NB4 (cell line): Measurements from ENCODE around the gene CLSTN2.

Source experiments
- DNase-seq: peaks from one replicate; pipeline ENCODE4 v3.0.0; 2010; ENCODE audit warnings: low read depth
- H3K4me3 ChIP-seq: one replicate; pipeline ENCODE4 v1.5.1; 2011; ENCODE audit warnings: mild to moderate bottlenecking, low read depth, low read length, moderate library complexity
- CTCF ChIP-seq: IDR thresholded peaks from one replicate; pipeline ENCODE4 v1.5.1; 2012; ENCODE audit warnings: low read depth, low read length
- MYC ChIP-seq: IDR thresholded peaks from 2 replicates; pipeline ENCODE4 v1.6.1; 2011; ENCODE audit warnings: low read depth, low read length
- POLR2A ChIP-seq: IDR thresholded peaks from 2 replicates; pipeline ENCODE4 v1.6.1; 2011; ENCODE audit warnings: mild to moderate bottlenecking; ENCODE audit not compliant: insufficient read length; ENCODE audit errors: extremely low read depth
- TF ChIP-seq, protein P1 (sequence below): IDR thresholded peaks from 2 replicates; pipeline ENCODE4 v1.6.1; 2011; ENCODE audit warnings: low read depth, low read length

The CLSTN2 gene

DNA sequence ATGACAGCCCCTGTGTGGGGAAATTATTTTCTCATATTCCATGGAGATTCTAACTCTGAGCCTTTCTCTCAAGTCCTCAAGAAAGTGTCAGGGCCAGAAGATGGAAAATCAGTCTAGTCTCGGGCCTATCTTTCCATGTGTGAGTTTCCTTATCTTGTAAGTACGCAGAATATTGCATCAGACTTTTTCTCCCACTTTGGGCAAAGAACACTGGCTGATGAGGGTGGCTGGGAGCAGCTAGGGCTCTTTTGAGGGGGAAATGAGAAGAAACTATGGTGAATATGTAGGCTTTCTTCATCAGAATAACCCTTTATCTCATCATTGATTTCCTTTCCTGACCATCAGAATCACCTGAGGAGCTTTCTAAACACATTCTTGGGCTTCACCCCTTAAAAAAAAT, 264.0 kb downstream of the CLSTN2 start:
- no peak overlapping the region for H3K4me3 ChIP-seq
- no peak for DNase-seq

GRCh38 chr3:140199743-140200142, 264.8 kb downstream of the CLSTN2 start:
- no peak overlapping the region for H3K4me3 ChIP-seq
- DNase-seq, result no peak
- TF ChIP-seq, protein P1, sequence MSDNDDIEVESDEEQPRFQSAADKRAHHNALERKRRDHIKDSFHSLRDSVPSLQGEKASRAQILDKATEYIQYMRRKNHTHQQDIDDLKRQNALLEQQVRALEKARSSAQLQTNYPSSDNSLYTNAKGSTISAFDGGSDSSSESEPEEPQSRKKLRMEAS, result no peak
- TF ChIP-seq CTCF (no peak), POLR2A (no peak), MYC (no peak)

More for the DNA sequence above, 264.0 kb downstream of the CLSTN2 start:
- TF ChIP-seq POLR2A (no peak), CTCF (no peak), MYC (no peak)
- TF ChIP-seq, protein P1, result no peak

DNA sequence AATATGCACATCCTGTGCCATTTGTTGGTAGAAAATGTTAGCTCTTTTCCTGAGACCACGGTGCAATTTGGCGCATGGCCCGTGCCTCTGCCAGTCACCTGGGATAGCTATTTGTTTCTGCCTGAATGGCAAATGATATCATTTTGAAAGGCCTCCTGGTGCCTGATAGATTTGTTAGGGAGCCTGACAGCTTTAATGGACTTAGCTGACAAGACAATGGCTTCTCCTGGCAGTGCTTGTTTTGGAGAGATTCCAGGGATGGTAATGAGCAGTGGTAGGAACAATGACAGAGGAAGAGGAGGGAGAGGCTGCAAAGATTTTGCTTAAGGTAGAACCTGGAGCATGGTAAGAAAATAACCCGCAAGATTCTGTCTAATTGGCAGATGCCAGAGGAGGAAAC, 268.5 kb downstream of the CLSTN2 start:
- TF ChIP-seq CTCF, result no peak
- TF ChIP-seq POLR2A, result no peak
- TF ChIP-seq MYC, result no peak
- TF ChIP-seq, protein P1, result no peak
- DNase-seq, result no peak
- H3K4me3 ChIP-seq, result no peak overlapping the region

DNA sequence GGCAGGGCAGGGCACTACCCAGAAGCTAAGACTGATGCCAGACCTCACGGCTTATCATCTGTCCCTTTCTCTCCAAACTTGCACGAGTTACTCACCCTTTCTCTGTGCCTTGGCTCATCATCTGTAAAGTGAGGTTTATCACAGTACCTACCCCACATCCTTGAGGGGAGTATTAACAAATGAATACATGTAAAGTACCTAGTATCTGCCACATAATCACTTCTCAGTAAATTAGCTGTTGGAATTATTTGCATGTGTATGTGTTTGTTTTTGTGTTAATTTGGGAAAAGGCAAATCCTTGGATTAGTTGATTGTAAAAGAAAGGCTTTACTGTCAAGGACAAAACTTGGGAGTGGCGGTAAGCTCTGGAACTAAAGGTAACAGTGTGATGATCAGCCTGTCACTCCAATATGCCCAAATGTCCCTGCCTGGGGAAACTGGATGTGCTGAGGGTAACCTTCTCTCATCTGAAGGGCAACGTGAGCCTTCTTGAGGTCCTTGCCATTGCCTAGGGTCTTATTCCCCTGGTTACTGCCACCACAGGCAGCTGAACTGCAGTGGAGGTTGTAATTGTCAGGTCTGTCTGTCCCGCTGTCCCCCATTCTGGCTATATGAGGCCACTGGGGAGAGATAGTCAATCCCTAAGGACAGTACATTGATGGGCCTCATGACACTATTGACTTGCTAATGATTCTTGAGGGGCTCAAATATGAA, 269.4 kb downstream of the CLSTN2 start:
- H3K4me3 ChIP-seq, result no peak overlapping the region
- no peak for DNase-seq

DNA sequence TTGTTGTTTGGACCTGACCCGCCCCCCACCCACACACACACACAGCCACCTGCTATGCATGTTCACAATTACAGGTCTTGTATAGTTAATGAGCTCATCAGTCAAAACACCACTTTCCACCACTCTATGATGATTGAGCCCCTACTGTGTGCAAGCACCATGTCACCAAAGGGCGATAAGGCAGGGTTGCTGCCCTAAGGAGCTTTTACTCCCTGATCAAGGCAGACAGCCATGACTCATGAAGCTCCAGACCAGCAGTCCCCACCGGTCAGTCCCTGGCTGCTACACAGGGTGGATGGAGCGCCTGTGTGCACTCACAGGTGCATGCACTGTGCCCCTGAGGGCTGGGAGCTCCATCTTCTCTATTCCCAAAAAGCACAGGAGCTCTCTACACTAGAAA, 270.6 kb downstream of the CLSTN2 start:
- TF ChIP-seq POLR2A (no peak), MYC (no peak), CTCF (no peak)
- TF ChIP-seq, protein P1, result no peak
- DNase-seq, result no peak
- no peak overlapping the region for H3K4me3 ChIP-seq

More for the DNA sequence above, 269.4 kb downstream of the CLSTN2 start:
- TF ChIP-seq CTCF (no peak), POLR2A (no peak), MYC (no peak)
- TF ChIP-seq, protein P1, result no peak
